Kidney epithelial cell (primary cell): ENCODE results near the gene NFE2L3. TPM values are rescaled to one million over a fixed set of nuclear protein-coding genes. Genes with fewer than 3 reads are reported as not detected.

Experiments used
- DNase-seq: peaks from one replicate; pipeline ENCODE4 v3.0.0-alpha.2; 2010; ENCODE audit warnings: low read depth
- H3K27me3 ChIP-seq: 2 replicates; pipeline ENCODE4 v1.6.0; 2011; ENCODE audit warnings: low read length; ENCODE audit not compliant: control insufficient read depth, insufficient read depth
- H3K36me3 ChIP-seq: 2 replicates; pipeline ENCODE4 v1.5.1; 2011; ENCODE audit warnings: low read length; ENCODE audit not compliant: control insufficient read depth, insufficient read depth
- H3K4me3 ChIP-seq: 2 replicates; pipeline ENCODE4 v1.5.1; 2011; ENCODE audit warnings: low read depth, mild to moderate bottlenecking, control low read depth, low read length
- CTCF ChIP-seq: IDR thresholded peaks from 2 replicates; pipeline ENCODE4 v1.5.1; 2011; ENCODE audit warnings: mild to moderate bottlenecking, moderate library complexity, low read length, control low read depth, inconsistent platforms; ENCODE audit not compliant: insufficient read depth, poor library complexity, severe bottlenecking
- total RNA-seq: library from RNA; depleted of rRNA; stranded (reverse); fragments of >200 nt; gene quantifications from 2 replicates; pipeline ENCODE4 v1.2.3, GENCODE V29; 2015

Gene NFE2L3
- total RNA-seq, 1 donor from 2014 or later = 53.8 TPM

- H3K36me3 ChIP-seq = no peaks in the 10 kb centered on the region
- no peak for DNase-seq
- TF ChIP-seq CTCF = no peak
- no peaks in the 10 kb centered on the region for H3K27me3 ChIP-seq
- H3K4me3 ChIP-seq = no peak overlapping the region
Measured at GRCh38 chr7:26131056-26131589, 20.9 kb upstream of the NFE2L3 start.

- Histone ChIP-seq H3K27me3 (no peaks in the 10 kb centered on the region), H3K36me3 (no peaks in the 10 kb centered on the region), H3K4me3 (no peak overlapping the region)
- DNase-seq = no peak
- no peak for TF ChIP-seq CTCF
Measured at GRCh38 chr7:26135076-26135475, 16.9 kb upstream of the NFE2L3 start.

DNA sequence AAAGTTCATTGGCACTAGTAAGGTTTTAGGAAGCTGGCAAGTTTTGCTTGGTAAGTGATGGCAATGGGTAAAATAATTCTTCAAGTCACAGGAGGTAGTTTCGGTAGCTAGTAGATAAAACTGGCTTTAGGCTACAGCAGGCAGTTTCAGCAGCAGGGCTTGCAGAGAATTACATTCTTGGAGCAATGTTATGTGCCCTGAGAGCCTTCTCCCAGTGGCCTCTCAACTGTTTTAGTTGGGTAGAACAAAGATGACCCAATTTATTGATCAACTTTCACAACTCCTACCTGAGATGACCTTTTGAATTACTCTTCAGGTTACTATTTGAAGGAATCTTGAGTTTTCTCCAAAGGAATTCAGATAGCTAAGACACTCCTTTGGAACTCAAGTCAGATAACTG lies 16.4 kb upstream of the NFE2L3 start:
- DNase-seq = no peak
- no peak for TF ChIP-seq CTCF
- Histone ChIP-seq H3K36me3 (no peaks in the 10 kb centered on the region), H3K27me3 (no peaks in the 10 kb centered on the region), H3K4me3 (no peak overlapping the region)

GRCh38 chr7:26136831-26137230 lies 15.2 kb upstream of the NFE2L3 start:
- DNase-seq = no peak
- no peaks in the 10 kb centered on the region for H3K36me3 ChIP-seq
- H3K4me3 ChIP-seq = no peak overlapping the region
- no peak for TF ChIP-seq CTCF
- H3K27me3 ChIP-seq = no peaks in the 10 kb centered on the region

- no peak for TF ChIP-seq CTCF
- DNase-seq = no peak
- no peaks in the 10 kb centered on the region for H3K27me3 ChIP-seq
- H3K4me3 ChIP-seq = no peak overlapping the region
- no peaks in the 10 kb centered on the region for H3K36me3 ChIP-seq
Measured at GRCh38 chr7:26140380-26140779, 11.6 kb upstream of the NFE2L3 start.

DNA sequence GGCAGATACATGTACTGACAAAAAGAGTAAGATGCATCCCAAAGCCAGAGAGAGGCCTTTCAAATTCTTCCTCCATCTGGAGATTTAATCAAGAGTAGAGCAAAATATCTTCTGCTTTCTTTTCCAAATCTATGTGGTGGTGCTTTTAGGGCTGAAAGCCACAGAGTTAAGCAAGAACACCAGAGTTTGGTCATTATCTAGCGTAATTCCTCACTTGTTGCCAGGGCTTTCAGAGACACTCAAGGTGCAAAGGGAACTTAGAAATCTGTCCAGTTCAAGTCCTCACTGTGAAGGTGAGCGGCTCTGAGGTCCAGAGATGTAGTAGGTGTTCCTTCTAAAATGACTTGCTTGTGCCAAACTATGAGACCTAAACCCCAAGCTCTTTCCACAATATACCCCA lies 10.9 kb upstream of the NFE2L3 start:
- no peak overlapping the region for H3K4me3 ChIP-seq
- no peaks in the 10 kb centered on the region for H3K36me3 ChIP-seq
- no peak for TF ChIP-seq CTCF
- H3K27me3 ChIP-seq = no peaks in the 10 kb centered on the region
- DNase-seq = no peak
